ENCODE results near the gene CCDC181. TPM values are rescaled to one million over a fixed set of nuclear protein-coding genes. Genes with fewer than 3 reads are reported as not detected.

Gene CCDC181
- total and polyA plus RNA-seq, 2 of the 8 experiments (the other 6 are each of a cell fraction or from before 2014, with no cell fraction given): 1.2 to 3.7 TPM

DNA sequence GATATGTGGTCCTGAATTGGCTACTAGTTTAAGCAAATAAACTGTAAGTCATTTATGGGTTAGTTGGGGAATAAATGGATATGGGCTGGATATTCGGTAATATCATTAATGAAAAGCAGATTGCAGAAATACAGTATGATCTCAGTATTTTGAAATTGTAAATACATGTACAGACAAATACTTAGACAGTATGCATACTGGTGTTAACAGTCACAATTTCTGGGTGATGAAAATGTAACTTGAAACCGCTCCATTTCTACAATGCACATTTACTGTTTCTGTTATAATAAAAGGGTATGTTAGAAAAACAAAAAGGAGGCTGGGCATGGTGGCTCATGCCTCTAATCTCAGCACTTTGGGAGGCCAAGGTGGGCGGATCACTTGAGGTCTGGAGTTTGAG, 31.3 kb downstream of the CCDC181 start:
- Histone ChIP-seq H2BK20ac (ENCODE audit: low read length) (no peak overlapping the region), H3K4me2 (ENCODE audit: insufficient read depth in 1 of 2, low read depth in 2 of 2, low read length in 2 of 2) (no peak overlapping the region), H2AFZ (ENCODE audit: low read length) (no peak overlapping the region), H3K9me3 (ENCODE audit: insufficient read depth in 2 of 2, low read depth in 1 of 2, low read length in 1 of 2) (0 out of 4 replicates have a peak, but pooled peaks cover 0 to 3% of the 10 kb centered on the region in 2 experiments), H4K8ac (ENCODE audit: extremely low read depth, insufficient read depth, low read length) (no peak overlapping the region), H3K4me1 (replicated peaks in 1 of 4; ENCODE audit: control insufficient read depth in 3 of 4, insufficient read depth in 4 of 4, low read length in 3 of 4) (no peaks in the 10 kb centered on the region), H2BK15ac (ENCODE audit: low read length) (no peak overlapping the region), H4K20me1 (replicated peaks in 1 of 2; ENCODE audit: control insufficient read depth in 1 of 2, insufficient read depth in 2 of 2, low read length in 2 of 2) (no peaks in the 10 kb centered on the region), H3K27ac (ENCODE audit: low read depth, low read length) (no peak overlapping the region), H3K4ac (replicated peaks; ENCODE audit: insufficient read length, low read depth, low read length) (no peak overlapping the region), H3K36me3 (ENCODE audit: control insufficient read depth in 2 of 4, insufficient read depth in 4 of 4, low read length in 3 of 4) (peaks cover 0 to 4% (median under 1%) of the 10 kb centered on the region in 4 experiments; a peak in 3 of 8 replicates), H3K79me2 (ENCODE audit: control insufficient read depth in 1 of 2, insufficient read depth in 2 of 2, low read length in 2 of 2) (no peaks in the 10 kb centered on the region), H3K27me3 (replicated peaks in 1 of 4; ENCODE audit: control insufficient read depth in 3 of 4, extremely low read depth in 1 of 4, insufficient read depth in 3 of 4, low read length in 3 of 4) (no peaks in the 10 kb centered on the region), H3K14ac (ENCODE audit: insufficient read length) (no peak overlapping the region), H2AK5ac (ENCODE audit: low read depth, low read length) (no peak overlapping the region), H4K91ac (replicated peaks; ENCODE audit: insufficient read length, low read length) (no peak overlapping the region), H2BK5ac (ENCODE audit: low read depth, low read length) (no peak overlapping the region), H3K79me1 (ENCODE audit: low read depth, low read length) (no peaks in the 10 kb centered on the region), H3K4me3 (ENCODE audit: extremely low read depth in 1 of 4, insufficient read depth in 2 of 4, low read depth in 3 of 4, low read length in 4 of 4) (no peak overlapping the region), H4K5ac (ENCODE audit: insufficient read length, low read depth, low read length) (no peak overlapping the region), H3K23me2 (ENCODE audit: low read depth, low read length) (no peaks in the 10 kb centered on the region), H3K56ac (replicated peaks; ENCODE audit: insufficient read length, low read depth, low read length) (no peak overlapping the region), H3K9ac (replicated peaks in 1 of 4; ENCODE audit: extremely low read depth in 1 of 4, low read depth in 3 of 4, low read length in 3 of 4) (no peak overlapping the region), H2BK12ac (ENCODE audit: low read depth, low read length) (no peak overlapping the region), H3K18ac (ENCODE audit: extremely low read depth, low read length) (no peak overlapping the region), H2BK120ac (replicated peaks; ENCODE audit: low read depth, low read length) (no peak overlapping the region), H3K23ac (ENCODE audit: insufficient read length) (no peak overlapping the region)
- TF ChIP-seq, protein P1, sequence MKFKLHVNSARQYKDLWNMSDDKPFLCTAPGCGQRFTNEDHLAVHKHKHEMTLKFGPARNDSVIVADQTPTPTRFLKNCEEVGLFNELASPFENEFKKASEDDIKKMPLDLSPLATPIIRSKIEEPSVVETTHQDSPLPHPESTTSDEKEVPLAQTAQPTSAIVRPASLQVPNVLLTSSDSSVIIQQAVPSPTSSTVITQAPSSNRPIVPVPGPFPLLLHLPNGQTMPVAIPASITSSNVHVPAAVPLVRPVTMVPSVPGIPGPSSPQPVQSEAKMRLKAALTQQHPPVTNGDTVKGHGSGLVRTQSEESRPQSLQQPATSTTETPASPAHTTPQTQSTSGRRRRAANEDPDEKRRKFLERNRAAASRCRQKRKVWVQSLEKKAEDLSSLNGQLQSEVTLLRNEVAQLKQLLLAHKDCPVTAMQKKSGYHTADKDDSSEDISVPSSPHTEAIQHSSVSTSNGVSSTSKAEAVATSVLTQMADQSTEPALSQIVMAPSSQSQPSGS (IDR thresholded peaks at IDR 0.05; ENCODE audit: low read length): no peak
- TF ChIP-seq SIRT6 (IDR thresholded peaks at IDR 0.05; ENCODE audit: low read length): no peak
- TF ChIP-seq ZNF274 (IDR thresholded peaks at IDR 0.05; ENCODE audit: borderline replicate concordance, extremely low read depth, low read length): no peak
- TF ChIP-seq RNF2 (IDR thresholded peaks at IDR 0.05; ENCODE audit: borderline replicate concordance, low read depth, low read length, missing control alignments, poor library complexity, severe bottlenecking): no peak
- no peak for TF ChIP-seq HDAC2 (IDR thresholded peaks at IDR 0.05; ENCODE audit: borderline replicate concordance in 1 of 2, low read depth in 2 of 2, low read length in 2 of 2)
- TF ChIP-seq MAFK (IDR thresholded peaks at IDR 0.05; ENCODE audit: low read depth, low read length): no peak
- TF ChIP-seq GABPA (IDR thresholded peaks at IDR 0.05; ENCODE audit: borderline replicate concordance, insufficient read depth, low read length): no peak
- TF ChIP-seq CHD2 (IDR thresholded peaks at IDR 0.05; ENCODE audit: low read length): no peak
- TF ChIP-seq SIN3A (conservative IDR thresholded peaks at IDR 0.05 in 1 of 2, IDR thresholded peaks at IDR 0.05 in 1 of 2; ENCODE audit: low read depth in 1 of 2, low read length in 2 of 2): no peak
- TF ChIP-seq ASH2L (IDR thresholded peaks at IDR 0.05; ENCODE audit: low read length): no peak
- no peak for TF ChIP-seq POU5F1 (IDR thresholded peaks at IDR 0.05; ENCODE audit: low read depth, low read length)
- TF ChIP-seq CREB1 (IDR thresholded peaks at IDR 0.05): no peak
- CTCF ChIA-PET (ENCODE audit: partially characterized antibody): no interaction called here
- DNase-seq (ENCODE audit: low read depth in 1 of 2, low spot score in 2 of 2) (no peak), FAIRE-seq (no peak)
- POLR2A ChIA-PET (ENCODE audit: partially characterized antibody): no interaction called here
- 92% methylated on average over 3 of the region's 3 CpGs; no CpG with 5 or more reads in 1 of the 2 experiments for WGBS, 2 experiments (ENCODE audit: extremely low coverage in 1 of 2, insufficient coverage in 1 of 2, insufficient read length in 1 of 2, insufficient replicate concordance in 2 of 2, low coverage in 1 of 2, low lambda C conversion rate in 2 of 2, missing lambda C conversion rate in 1 of 2)
